Occipital lobe (tissue), 2 donors: ENCODE data around the gene BBS7. TPM values are rescaled to one million over a fixed set of nuclear protein-coding genes. Genes with fewer than 3 reads are reported as not detected.

Experiments used
- DNase-seq: peaks from one replicate; lab custom pipeline; 2025; lab: John Stamatoyannopoulos, UW
- total RNA-seq: library from RNA; depleted of rRNA; stranded (reverse); fragments of >200 nt; gene quantifications from one replicate; pipeline ENCODE4 v1.2.3, GENCODE V29; 2014

The BBS7 gene
- total RNA-seq, 1 donor from 2014 or later, result 50.5 TPM

DNA sequence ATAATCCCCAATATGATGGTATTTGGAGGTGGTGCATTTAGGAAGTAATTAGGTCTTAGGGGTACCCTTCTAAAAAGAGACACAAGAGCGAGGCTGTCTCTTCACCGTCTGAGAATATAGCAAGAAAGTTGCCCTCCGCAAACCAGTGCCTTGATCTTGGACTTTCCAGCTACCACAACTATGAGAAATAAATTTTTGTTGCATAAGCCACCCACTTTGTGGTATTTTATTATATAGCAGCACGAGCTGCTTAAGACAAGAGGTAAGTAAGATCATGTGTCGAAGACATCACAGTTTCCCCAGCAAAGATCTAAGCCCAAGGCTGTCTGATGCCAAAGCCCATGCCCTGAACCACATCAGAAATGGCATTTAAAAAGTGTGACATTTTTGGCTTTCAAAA is 78.8 kb downstream of the BBS7 start:
- no peak for DNase-seq

DNA sequence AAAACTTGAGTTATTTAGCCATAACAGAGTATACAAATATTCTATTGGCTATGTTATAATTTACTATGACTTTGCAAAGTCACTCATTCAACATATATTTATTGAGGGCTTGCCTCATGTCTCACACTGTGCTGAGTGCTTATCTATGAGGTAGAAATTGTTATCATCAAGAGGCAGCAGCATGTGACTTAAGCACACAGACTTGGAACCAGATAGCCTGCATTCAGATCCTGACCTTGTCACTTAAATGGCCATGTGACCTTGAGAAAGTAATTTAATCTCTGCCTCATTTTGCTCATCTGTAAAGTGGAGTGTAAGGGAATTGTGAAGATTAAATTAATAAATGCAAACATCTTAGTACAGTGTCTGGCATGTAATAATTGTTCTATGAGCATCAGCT is 79.3 kb downstream of the BBS7 start:
- no peak for DNase-seq

DNA sequence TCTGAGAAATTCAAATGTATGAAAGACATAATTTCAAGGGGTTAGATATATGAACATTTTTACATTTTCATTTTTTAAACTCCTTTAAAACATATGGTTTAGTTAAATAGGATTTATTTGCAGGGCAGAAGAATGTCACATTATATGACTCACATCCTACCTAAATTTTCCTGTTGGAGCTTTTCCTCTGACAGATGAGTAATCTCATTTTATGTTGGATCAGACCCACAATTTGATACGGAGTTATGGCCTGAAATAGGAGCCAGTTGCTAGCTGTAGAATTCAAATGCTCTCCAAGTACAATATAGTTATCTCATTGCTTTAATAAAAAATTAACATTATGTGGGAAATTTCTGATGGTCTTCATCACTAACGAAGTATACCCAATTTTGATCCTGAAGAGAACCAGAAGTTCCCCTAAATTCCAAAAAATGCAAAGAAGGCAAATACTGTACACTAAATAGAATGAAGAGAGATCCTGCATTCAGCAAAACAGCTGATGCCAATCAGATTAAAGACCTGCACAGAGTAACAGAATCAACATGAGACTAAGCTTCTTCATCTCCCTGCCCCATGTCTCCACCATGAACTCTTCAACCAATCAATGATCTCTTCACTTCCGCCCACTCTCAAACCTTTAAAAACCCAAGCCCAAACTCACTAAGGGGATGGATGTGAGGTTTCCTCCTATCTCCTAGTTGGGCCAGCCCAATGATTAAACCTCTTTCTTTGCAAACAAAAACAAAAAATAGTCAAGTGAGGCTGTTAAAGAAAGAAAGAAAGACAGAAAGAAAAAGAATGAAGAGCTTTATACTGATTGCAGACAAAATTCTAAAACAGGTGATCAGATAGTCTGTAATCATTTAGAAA is 80.1 kb downstream of the BBS7 start:
- DNase-seq, result no peak

GRCh38 chr4:121789455-121789854 is 80.8 kb downstream of the BBS7 start:
- no peak for DNase-seq

- no peak for DNase-seq
These were observed 81.4 kb downstream of the BBS7 start for GRCh38 chr4:121788896-121789295.

DNA sequence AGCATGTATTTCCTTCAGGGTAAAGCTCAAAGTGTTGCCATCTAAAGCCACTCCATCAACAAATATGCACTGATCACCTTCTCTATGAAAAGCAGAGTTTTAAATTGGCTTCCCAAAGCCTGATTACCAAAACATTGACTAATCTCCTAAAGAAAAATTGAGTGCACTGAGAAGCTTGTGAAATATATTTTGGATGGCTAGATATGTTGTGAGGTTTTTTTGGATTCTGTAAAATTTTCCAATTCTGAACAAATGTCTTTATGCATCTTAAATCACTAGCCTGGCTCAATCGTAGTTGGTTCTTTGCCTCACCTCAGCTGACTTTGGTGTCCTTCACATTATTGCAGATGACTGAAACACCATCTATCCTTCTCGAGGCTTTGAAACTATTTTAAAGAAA is 84.1 kb downstream of the BBS7 start:
- no peak for DNase-seq

- peak; percentile 77 for DNase-seq
These were observed 84.8 kb downstream of the BBS7 start for GRCh38 chr4:121785479-121785878.

DNA sequence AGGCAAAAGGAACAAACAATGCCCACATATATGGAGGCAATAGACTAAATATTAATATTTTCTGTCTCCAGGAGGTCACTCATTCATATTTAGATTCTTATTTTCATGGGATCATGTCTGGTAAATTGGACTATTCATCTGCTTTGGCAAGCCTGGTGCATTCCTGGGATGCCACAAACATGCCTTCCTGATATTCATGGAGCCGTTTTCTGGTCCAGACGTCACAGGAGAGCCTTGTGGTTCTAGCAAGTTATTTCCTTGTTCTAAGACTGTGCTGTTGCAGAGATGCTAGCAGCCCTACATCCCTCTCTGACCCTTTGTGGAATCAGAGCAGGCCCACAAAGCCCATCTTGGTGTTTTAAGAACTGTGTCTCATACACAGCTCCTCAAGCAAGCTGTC is 85.3 kb downstream of the BBS7 start:
- no peak for DNase-seq

DNA sequence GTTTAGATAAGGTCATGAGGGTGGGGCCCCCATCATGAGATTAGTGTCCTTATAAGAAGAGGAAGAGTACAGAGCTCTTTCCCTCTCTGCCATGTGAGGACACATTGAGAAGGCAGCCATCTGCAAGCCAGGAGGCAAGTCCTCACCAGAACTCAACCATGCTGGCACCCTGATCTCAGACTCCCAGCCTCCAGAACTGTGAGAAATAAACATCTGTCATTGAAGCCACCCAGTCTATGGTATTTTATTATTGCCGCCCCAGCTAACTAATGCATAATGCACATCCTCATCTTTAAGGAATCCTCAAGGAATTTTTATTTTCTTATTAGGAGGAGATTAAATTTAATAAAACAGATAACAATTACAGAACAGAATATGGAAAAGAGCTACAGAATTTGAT is 85.9 kb downstream of the BBS7 start:
- DNase-seq, result no peak

DNA sequence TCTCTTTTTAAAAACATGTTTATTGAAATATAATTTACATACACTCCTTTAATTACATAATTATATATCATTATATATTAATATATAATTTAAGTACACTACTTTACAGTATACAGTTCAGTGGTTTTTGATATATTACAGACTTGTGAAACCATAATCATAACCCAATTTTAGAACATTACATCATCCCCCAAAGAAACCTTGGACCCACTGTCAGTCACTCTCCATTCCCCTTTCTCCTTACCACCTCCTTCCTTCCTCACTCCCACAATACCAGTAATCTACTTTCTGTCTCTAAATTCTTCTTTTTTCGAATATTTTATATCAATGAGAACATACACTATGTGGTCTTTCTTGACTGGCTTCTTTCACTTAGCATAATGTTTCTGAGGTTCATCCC is 87.1 kb downstream of the BBS7 start:
- DNase-seq, result no peak

- DNase-seq, result no peak
These were observed 91.2 kb downstream of the BBS7 start for GRCh38 chr4:121778991-121779628.

GRCh38 chr4:121777625-121778024 is 92.6 kb downstream of the BBS7 start:
- DNase-seq, result no peak

- no peak for DNase-seq
These were observed 93.5 kb downstream of the BBS7 start for GRCh38 chr4:121776610-121777401.

Other genes with a start within 250 kb of the BBS7 start
- gene ANXA5, start 173.5 kb downstream of the BBS7 start, total RNA-seq, result 41.0 TPM
- 0.94 TPM for gene SMIM43, start 105.3 kb downstream of the BBS7 start, total RNA-seq
- 29.3 TPM for gene EXOSC9, start 69.2 kb downstream of the BBS7 start, total RNA-seq
- 8.0 TPM for gene CCNA2, start 46.6 kb downstream of the BBS7 start, total RNA-seq
- 9.7 TPM for gene TRPC3, start 81.6 kb upstream of the BBS7 start, total RNA-seq